Hippocampal formation (tissue), 2 donors: ENCODE measurements around the gene ARHGAP10.

Experiments used
- DNase-seq, 2 donors: peaks; one replicate each; lab custom pipeline; 2025; lab: John Stamatoyannopoulos, UW

The ARHGAP10 gene

GRCh38 chr4:148093065-148093464, 361.2 kb downstream of the ARHGAP10 start:
- no peak for DNase-seq

GRCh38 chr4:148094149-148094548, 362.3 kb downstream of the ARHGAP10 start:
- DNase-seq = no peak

GRCh38 chr4:148095346-148095923, 363.5 kb downstream of the ARHGAP10 start:
- DNase-seq = no peak

GRCh38 chr4:148097801-148098200, 365.9 kb downstream of the ARHGAP10 start:
- no peak for DNase-seq

GRCh38 chr4:148101235-148101634, 369.3 kb downstream of the ARHGAP10 start:
- DNase-seq = no peak

- DNase-seq = no peak
Observed at GRCh38 chr4:148101790-148102189, 369.9 kb downstream of the ARHGAP10 start.

- DNase-seq = no peak
Observed at GRCh38 chr4:148103597-148104355, 371.9 kb downstream of the ARHGAP10 start.

GRCh38 chr4:148108766-148109165, 376.9 kb downstream of the ARHGAP10 start:
- DNase-seq = no peak

- no peak for DNase-seq
Observed at GRCh38 chr4:148109216-148109615, 377.3 kb downstream of the ARHGAP10 start.

- no peak for DNase-seq
Observed at GRCh38 chr4:148110169-148110568, 378.3 kb downstream of the ARHGAP10 start.

GRCh38 chr4:148112231-148112982, 380.5 kb downstream of the ARHGAP10 start:
- DNase-seq = no peak

- no peak for DNase-seq
Observed at GRCh38 chr4:148114436-148114835, 382.5 kb downstream of the ARHGAP10 start.

- DNase-seq = peak in 1 of 2 donors; percentile 3
Observed at GRCh38 chr4:148116264-148116663, 384.4 kb downstream of the ARHGAP10 start.

GRCh38 chr4:148116969-148117368, 385.1 kb downstream of the ARHGAP10 start:
- DNase-seq = no peak

- DNase-seq = no peak
Observed at GRCh38 chr4:148118179-148118578, 386.3 kb downstream of the ARHGAP10 start.

GRCh38 chr4:148118633-148119032, 386.7 kb downstream of the ARHGAP10 start:
- DNase-seq = no peak

GRCh38 chr4:148120216-148120615, 388.3 kb downstream of the ARHGAP10 start:
- DNase-seq = no peak
